Fibroblast of lung (primary cell): Measurements from ENCODE around the gene ZSCAN2. TPM values are rescaled to one million over a fixed set of nuclear protein-coding genes. Genes with fewer than 3 reads are reported as not detected.

Experiments used
- DNase-seq, 2 donors: peaks; one replicate each; pipeline versions ENCODE4 v3.0.0 to v3.0.0-alpha.2; 2010; ENCODE audit warnings: low read depth in 2 of 2
- H2AFZ ChIP-seq: 2 replicates; pipeline ENCODE4 v1.5.1; 2012; ENCODE audit warnings: low read length, control low read depth, inconsistent platforms
- H3K27ac ChIP-seq: 2 replicates; pipeline ENCODE4 v1.5.1; 2011; ENCODE audit warnings: low read length, control low read depth; ENCODE audit not compliant: insufficient read depth
- H3K27me3 ChIP-seq: 2 replicates; pipeline ENCODE4 v1.5.1; 2011; ENCODE audit warnings: mild to moderate bottlenecking, low read length; ENCODE audit not compliant: control insufficient read depth, insufficient read depth
- H3K36me3 ChIP-seq: 2 replicates; pipeline ENCODE4 v1.5.1; 2011; ENCODE audit warnings: low read length; ENCODE audit not compliant: control insufficient read depth, insufficient read depth
- H3K4me1 ChIP-seq: 2 replicates; pipeline ENCODE4 v1.5.1; 2011; ENCODE audit warnings: low read length; ENCODE audit not compliant: control insufficient read depth, insufficient read depth; ENCODE audit errors: extremely low read depth
- H3K4me2 ChIP-seq: 2 replicates; pipeline ENCODE4 v1.5.1; 2011; ENCODE audit warnings: low read length, control low read depth; ENCODE audit not compliant: insufficient read depth; ENCODE audit errors: extremely low read depth
- H3K4me3 ChIP-seq, 4 experiments: fragments of 200-600 bp in 1 of 4; sonication (generic) in 1 of 4; replicated peaks in 1 of 4; 2 replicates each; pipeline ENCODE4 v1.5.1; 2011 to 2016; ENCODE audit warnings: low read length in 4 of 4, low read depth in 3 of 4, mild to moderate bottlenecking in 3 of 4, control low read depth in 2 of 4, inconsistent platforms in 1 of 4, mixed read lengths in 1 of 4; ENCODE audit not compliant: insufficient read depth in 1 of 4; ENCODE audit errors: control extremely low read depth in 1 of 4
- H3K79me2 ChIP-seq: 2 replicates; pipeline ENCODE4 v1.5.1; 2012; ENCODE audit warnings: mild to moderate bottlenecking, low read length, inconsistent platforms; ENCODE audit not compliant: control insufficient read depth, insufficient read depth
- H3K9ac ChIP-seq: 2 replicates; pipeline ENCODE4 v1.5.1; 2011; ENCODE audit warnings: mild to moderate bottlenecking, low read length, control low read depth; ENCODE audit not compliant: insufficient read depth
- H3K9me3 ChIP-seq: 2 replicates; pipeline ENCODE4 v1.5.1; 2012; ENCODE audit warnings: low read depth, low read length; ENCODE audit not compliant: control insufficient read depth, insufficient read depth
- H4K20me1 ChIP-seq: 2 replicates; pipeline ENCODE4 v1.5.1; 2011; ENCODE audit warnings: low read length; ENCODE audit not compliant: control insufficient read depth, insufficient read depth; ENCODE audit errors: extremely low read depth
- EZH2 ChIP-seq: IDR thresholded peaks from 2 replicates; pipeline ENCODE4 v1.5.1; 2012; ENCODE audit warnings: low read length, control low read depth, mild to moderate bottlenecking; ENCODE audit errors: missing control alignments
- polyA plus RNA-seq, 2 donors: library from polyadenylated mRNA; depleted of rRNA in 1 of 2; stranded (reverse) in 1 of 2; unstranded in 1 of 2; fragments of >200 nt; gene quantifications; 2 replicates each; pipeline ENCODE4 v1.2.1, GENCODE V29; 2011 to 2012; ENCODE audit warnings: missing spikeins in 1 of 2
- total RNA-seq: library from RNA; depleted of rRNA; stranded (reverse); fragments of >200 nt; gene quantifications from 2 replicates; pipeline ENCODE4 v1.2.1, GENCODE V29; 2014
- TF ChIP-seq, protein P1 (sequence below), 2 donors: IDR thresholded peaks in 1 of 2; conservative IDR thresholded peaks in 1 of 2; 1 replicate in 1 of 2; 2 replicates in 1 of 2; pipeline ENCODE4 v1.5.1; 2011 to 2012; ENCODE audit warnings: low read length in 2 of 2, control low read depth in 1 of 2, inconsistent platforms in 1 of 2, low read depth in 1 of 2, mild to moderate bottlenecking in 1 of 2

The ZSCAN2 gene
- total and polyA plus RNA-seq, 2 donors (not counting 1 experiment from before 2014, with no cell fraction given), result 6.4 to 9.2 TPM

DNA sequence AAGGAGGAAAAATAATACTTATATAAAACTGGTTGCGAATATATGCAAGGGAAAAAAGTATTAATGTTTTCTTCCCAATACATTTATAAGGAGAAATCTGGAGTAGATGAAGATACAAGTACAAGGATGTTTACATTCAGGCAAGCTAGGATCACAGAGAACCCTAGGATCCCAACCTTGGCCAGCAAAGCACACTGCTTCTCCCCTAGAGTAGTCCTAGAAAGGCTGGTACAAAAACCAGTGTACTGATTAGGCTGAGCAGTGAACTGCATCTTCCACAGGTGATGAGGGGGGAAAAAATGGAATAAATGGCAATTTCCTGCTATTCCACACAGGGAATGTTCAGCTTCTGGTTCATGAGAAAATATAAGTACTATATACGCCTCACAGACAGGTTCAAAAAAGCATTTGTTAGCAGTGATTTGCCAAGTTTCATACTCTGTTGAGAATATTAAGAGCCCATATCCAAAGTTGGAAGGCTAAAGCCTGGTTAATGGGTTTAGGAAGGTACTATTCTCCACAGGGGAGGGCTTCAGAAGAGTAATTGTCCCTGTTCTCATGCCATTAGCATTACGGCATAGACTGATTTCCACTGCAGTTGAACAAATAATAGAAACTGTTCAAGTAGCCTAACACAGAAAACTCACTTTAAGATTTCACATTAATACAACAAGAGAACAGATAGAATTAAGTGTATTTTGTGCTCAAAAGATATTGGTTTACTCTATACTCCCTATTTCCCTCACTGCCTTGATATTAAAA lies 67.6 kb downstream of the ZSCAN2 start:
- no peak overlapping the region for H3K4me2 ChIP-seq

DNA sequence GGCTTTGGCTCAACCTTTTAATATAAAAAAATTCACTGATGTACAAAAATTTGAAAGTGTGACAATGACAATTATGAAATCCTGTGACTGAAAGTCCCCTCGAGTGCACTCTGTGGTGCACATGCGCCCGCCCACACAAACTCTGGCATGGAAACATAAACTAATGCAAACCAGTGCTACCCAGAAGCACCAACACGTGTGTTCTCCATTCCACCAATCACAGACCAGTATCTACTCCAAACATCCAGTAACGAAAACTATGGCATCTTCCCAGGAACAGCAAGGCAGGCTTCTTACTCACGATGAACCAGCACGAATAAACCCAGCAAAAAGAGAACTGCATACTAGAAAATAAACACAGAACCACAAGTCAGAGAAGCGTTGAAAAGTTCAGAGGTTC lies 68.9 kb downstream of the ZSCAN2 start:
- no peak overlapping the region for H3K27ac ChIP-seq
- TF ChIP-seq, protein P1, sequence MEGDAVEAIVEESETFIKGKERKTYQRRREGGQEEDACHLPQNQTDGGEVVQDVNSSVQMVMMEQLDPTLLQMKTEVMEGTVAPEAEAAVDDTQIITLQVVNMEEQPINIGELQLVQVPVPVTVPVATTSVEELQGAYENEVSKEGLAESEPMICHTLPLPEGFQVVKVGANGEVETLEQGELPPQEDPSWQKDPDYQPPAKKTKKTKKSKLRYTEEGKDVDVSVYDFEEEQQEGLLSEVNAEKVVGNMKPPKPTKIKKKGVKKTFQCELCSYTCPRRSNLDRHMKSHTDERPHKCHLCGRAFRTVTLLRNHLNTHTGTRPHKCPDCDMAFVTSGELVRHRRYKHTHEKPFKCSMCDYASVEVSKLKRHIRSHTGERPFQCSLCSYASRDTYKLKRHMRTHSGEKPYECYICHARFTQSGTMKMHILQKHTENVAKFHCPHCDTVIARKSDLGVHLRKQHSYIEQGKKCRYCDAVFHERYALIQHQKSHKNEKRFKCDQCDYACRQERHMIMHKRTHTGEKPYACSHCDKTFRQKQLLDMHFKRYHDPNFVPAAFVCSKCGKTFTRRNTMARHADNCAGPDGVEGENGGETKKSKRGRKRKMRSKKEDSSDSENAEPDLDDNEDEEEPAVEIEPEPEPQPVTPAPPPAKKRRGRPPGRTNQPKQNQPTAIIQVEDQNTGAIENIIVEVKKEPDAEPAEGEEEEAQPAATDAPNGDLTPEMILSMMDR (conservative IDR thresholded peaks at IDR 0.05 in 1 of 2, IDR thresholded peaks at IDR 0.05 in 1 of 2; ENCODE audit: low read depth in 1 of 2, low read length in 2 of 2), result no peak
- no peak for TF ChIP-seq EZH2
- no peak overlapping the region for H3K9ac ChIP-seq
- H3K4me2 ChIP-seq, result no peak overlapping the region
- H2AFZ ChIP-seq, result no peak overlapping the region
- no peaks in the 10 kb centered on the region for H3K79me2 ChIP-seq
- H4K20me1 ChIP-seq, result no peaks in the 10 kb centered on the region
- DNase-seq, result peak in 1 of 2 donors; percentile 63
- no peaks in the 10 kb centered on the region for H3K9me3 ChIP-seq
- no peaks in the 10 kb centered on the region for H3K27me3 ChIP-seq
- no peak overlapping the region for H3K4me3 ChIP-seq
- peaks cover 10% of the 10 kb centered on the region for H3K4me1 ChIP-seq
- peaks cover 6% of the 10 kb centered on the region for H3K36me3 ChIP-seq

More for the DNA sequence above, 67.6 kb downstream of the ZSCAN2 start:
- Histone ChIP-seq H2AFZ (no peak overlapping the region), H3K27me3 (no peaks in the 10 kb centered on the region), H3K27ac (no peak overlapping the region), H3K79me2 (no peaks in the 10 kb centered on the region), H4K20me1 (no peaks in the 10 kb centered on the region), H3K36me3 (peaks cover 6% of the 10 kb centered on the region), H3K4me3 (no peak overlapping the region), H3K9ac (no peak overlapping the region), H3K9me3 (no peaks in the 10 kb centered on the region), H3K4me1 (peaks cover 10% of the 10 kb centered on the region)
- DNase-seq, result no peak
- no peak for TF ChIP-seq EZH2
- TF ChIP-seq, protein P1 (conservative IDR thresholded peaks at IDR 0.05 in 1 of 2, IDR thresholded peaks at IDR 0.05 in 1 of 2; ENCODE audit: low read depth in 1 of 2, low read length in 2 of 2), result no peak

- Histone ChIP-seq H3K9me3 (no peaks in the 10 kb centered on the region), H3K79me2 (no peaks in the 10 kb centered on the region), H3K9ac (no peak overlapping the region), H4K20me1 (no peaks in the 10 kb centered on the region), H3K27me3 (no peaks in the 10 kb centered on the region), H3K27ac (no peak overlapping the region), H3K4me2 (peak overlapping the region; percentile 32), H3K36me3 (no peaks in the 10 kb centered on the region), H3K4me1 (peaks cover 10% of the 10 kb centered on the region), H3K4me3 (no peak overlapping the region), H2AFZ (no peak overlapping the region)
- peak; percentile 82 to 89 for DNase-seq
- TF ChIP-seq, protein P1 (conservative IDR thresholded peaks at IDR 0.05 in 1 of 2, IDR thresholded peaks at IDR 0.05 in 1 of 2; ENCODE audit: low read depth in 1 of 2, low read length in 2 of 2), result no peak
- TF ChIP-seq EZH2, result no peak
These were observed 70.4 kb downstream of the ZSCAN2 start for GRCh38 chr15:84671211-84671610.

Other genes with a start within 250 kb of the ZSCAN2 start
- gene WDR73, start 53.3 kb downstream of the ZSCAN2 start, total RNA-seq, result 38.3 and 51.1 TPM in 2 replicates
- gene WDR73, start 53.3 kb downstream of the ZSCAN2 start, polyA plus RNA-seq, result 15.6 and 16.8 TPM in 2 replicates
- 3.1 and 3.6 TPM in 2 replicates for gene NMB, start 57.2 kb downstream of the ZSCAN2 start, total RNA-seq
- 1.5 and 2.4 TPM in 2 replicates for gene NMB, start 57.2 kb downstream of the ZSCAN2 start, polyA plus RNA-seq
- gene SEC11A, start 115.1 kb downstream of the ZSCAN2 start, total RNA-seq, result 263 and 300 TPM in 2 replicates
- 243 and 254 TPM in 2 replicates for gene SEC11A, start 115.1 kb downstream of the ZSCAN2 start, polyA plus RNA-seq
- 3.1 and 5.1 TPM in 2 replicates for gene ZNF592, start 147.6 kb downstream of the ZSCAN2 start, total RNA-seq
- 7.3 and 7.5 TPM in 2 replicates for gene ZNF592, start 147.6 kb downstream of the ZSCAN2 start, polyA plus RNA-seq
- gene ALPK3, start 216.3 kb downstream of the ZSCAN2 start, total RNA-seq, result 0.26 and 0.50 TPM in 2 replicates
- gene ALPK3, start 216.3 kb downstream of the ZSCAN2 start, polyA plus RNA-seq, result 0.03 and 0.07 TPM in 2 replicates